ENCODE data around the gene ST6GALNAC5.

The ST6GALNAC5 gene

GRCh38 chr1:76835203-76835602 is 32.1 kb upstream of the ST6GALNAC5 start:
- no peak for DNase-seq (ENCODE audit: low read depth in 1 of 2, low spot score in 1 of 2)
- no peak overlapping the region for H3K4me3 ChIP-seq (replicated peaks; ENCODE audit: insufficient read depth, low read length)
- H3K27me3 ChIP-seq (ENCODE audit: insufficient read depth, poor library complexity, severe bottlenecking) = peaks cover 2% of the 10 kb centered on the region
- no peak overlapping the region for H3K27ac ChIP-seq (replicated peaks)
- TF ChIP-seq POLR2AphosphoS5 (IDR thresholded peaks at IDR 0.05; ENCODE audit: low read depth) (no peak), REST (IDR thresholded peaks at IDR 0.05; ENCODE audit: insufficient replicate concordance, low read depth) (no peak), CTCF (IDR thresholded peaks at IDR 0.05; ENCODE audit: insufficient read depth, low read length) (no peak), SPI1 (IDR thresholded peaks at IDR 0.05; ENCODE audit: borderline replicate concordance, low read depth) (no peak), GABPA (IDR thresholded peaks at IDR 0.05; ENCODE audit: low read depth) (no peak)

GRCh38 chr1:76840278-76840677 is 27.0 kb upstream of the ST6GALNAC5 start:
- Histone ChIP-seq H3K4me3 (replicated peaks; ENCODE audit: insufficient read depth, low read length) (no peak overlapping the region), H3K27ac (replicated peaks) (no peak overlapping the region), H3K27me3 (ENCODE audit: insufficient read depth, poor library complexity, severe bottlenecking) (peaks cover 2% of the 10 kb centered on the region)
- no peak for DNase-seq (ENCODE audit: low read depth in 1 of 2, low spot score in 1 of 2)
- TF ChIP-seq GABPA (IDR thresholded peaks at IDR 0.05; ENCODE audit: low read depth) (no peak), SPI1 (IDR thresholded peaks at IDR 0.05; ENCODE audit: borderline replicate concordance, low read depth) (no peak), CTCF (IDR thresholded peaks at IDR 0.05; ENCODE audit: insufficient read depth, low read length) (no peak), REST (IDR thresholded peaks at IDR 0.05; ENCODE audit: insufficient replicate concordance, low read depth) (no peak), POLR2AphosphoS5 (IDR thresholded peaks at IDR 0.05; ENCODE audit: low read depth) (no peak)

GRCh38 chr1:76841460-76841859 is 25.8 kb upstream of the ST6GALNAC5 start:
- H3K27me3 ChIP-seq (ENCODE audit: insufficient read depth, poor library complexity, severe bottlenecking) = peaks cover 2% of the 10 kb centered on the region
- no peak overlapping the region for H3K4me3 ChIP-seq (replicated peaks; ENCODE audit: insufficient read depth, low read length)
- DNase-seq (ENCODE audit: low read depth in 1 of 2, low spot score in 1 of 2) = no peak
- TF ChIP-seq SPI1 (IDR thresholded peaks at IDR 0.05; ENCODE audit: borderline replicate concordance, low read depth) (no peak), GABPA (IDR thresholded peaks at IDR 0.05; ENCODE audit: low read depth) (no peak), REST (IDR thresholded peaks at IDR 0.05; ENCODE audit: insufficient replicate concordance, low read depth) (no peak), POLR2AphosphoS5 (IDR thresholded peaks at IDR 0.05; ENCODE audit: low read depth) (no peak), CTCF (IDR thresholded peaks at IDR 0.05; ENCODE audit: insufficient read depth, low read length) (no peak)
- H3K27ac ChIP-seq (replicated peaks) = no peak overlapping the region

Data from HL-60 (cell line).